ENCODE data around the gene CCT2.

Gene CCT2

DNA sequence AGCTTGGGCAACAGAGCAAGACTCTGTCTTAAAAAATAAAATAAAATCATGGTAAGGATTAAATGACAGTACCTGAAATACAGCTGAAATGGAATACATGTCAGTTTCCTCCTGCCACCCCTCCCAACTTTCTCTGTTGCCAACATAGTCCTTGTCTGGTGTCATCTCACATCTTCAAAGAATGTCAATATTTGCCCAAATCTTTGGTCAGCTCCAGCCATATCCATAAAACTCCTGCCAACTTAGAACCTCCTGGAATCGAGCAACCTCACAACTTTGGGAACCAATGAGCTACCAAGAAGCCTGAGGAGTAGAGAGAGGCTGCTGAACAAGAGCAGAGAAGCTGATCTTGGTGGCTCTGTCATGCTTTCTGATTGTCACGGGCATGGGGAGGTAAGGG, 36.3 kb downstream of the CCT2 start:
- no peak for TF ChIP-seq POLR2A (IDR thresholded peaks at IDR 0.05; ENCODE audit: extremely low read depth, insufficient read length)
- TF ChIP-seq, protein P1, sequence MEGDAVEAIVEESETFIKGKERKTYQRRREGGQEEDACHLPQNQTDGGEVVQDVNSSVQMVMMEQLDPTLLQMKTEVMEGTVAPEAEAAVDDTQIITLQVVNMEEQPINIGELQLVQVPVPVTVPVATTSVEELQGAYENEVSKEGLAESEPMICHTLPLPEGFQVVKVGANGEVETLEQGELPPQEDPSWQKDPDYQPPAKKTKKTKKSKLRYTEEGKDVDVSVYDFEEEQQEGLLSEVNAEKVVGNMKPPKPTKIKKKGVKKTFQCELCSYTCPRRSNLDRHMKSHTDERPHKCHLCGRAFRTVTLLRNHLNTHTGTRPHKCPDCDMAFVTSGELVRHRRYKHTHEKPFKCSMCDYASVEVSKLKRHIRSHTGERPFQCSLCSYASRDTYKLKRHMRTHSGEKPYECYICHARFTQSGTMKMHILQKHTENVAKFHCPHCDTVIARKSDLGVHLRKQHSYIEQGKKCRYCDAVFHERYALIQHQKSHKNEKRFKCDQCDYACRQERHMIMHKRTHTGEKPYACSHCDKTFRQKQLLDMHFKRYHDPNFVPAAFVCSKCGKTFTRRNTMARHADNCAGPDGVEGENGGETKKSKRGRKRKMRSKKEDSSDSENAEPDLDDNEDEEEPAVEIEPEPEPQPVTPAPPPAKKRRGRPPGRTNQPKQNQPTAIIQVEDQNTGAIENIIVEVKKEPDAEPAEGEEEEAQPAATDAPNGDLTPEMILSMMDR (IDR thresholded peaks at IDR 0.05; ENCODE audit: low read depth, low read length) = no peak
- TF ChIP-seq, protein P2, sequence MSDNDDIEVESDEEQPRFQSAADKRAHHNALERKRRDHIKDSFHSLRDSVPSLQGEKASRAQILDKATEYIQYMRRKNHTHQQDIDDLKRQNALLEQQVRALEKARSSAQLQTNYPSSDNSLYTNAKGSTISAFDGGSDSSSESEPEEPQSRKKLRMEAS (IDR thresholded peaks at IDR 0.05; ENCODE audit: low read depth, low read length) = no peak
- TF ChIP-seq MYC (IDR thresholded peaks at IDR 0.05; ENCODE audit: low read depth, low read length) = no peak
- DNase-seq (ENCODE audit: low read depth) = no peak
- no peak overlapping the region for H3K4me3 ChIP-seq (ENCODE audit: low read depth, low read length)

DNA sequence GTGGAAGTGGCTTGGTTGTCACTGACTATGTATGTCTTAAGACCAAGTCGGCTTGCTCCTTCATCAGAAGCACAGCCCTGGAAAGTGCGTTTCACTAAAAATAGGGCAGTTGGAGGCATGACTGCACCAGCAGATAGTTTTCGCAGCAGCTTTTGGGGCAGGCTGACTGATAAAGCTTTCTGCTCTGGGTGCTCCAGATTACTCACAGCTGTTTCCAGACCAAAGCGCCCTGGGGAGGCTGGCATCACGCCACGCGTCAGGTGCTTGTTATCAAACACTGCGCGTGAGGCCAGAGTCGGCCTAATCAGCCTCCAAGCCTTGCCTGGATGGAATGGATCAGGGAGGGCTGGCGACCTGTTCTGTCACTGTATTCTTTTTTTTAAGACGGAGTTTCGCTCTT, 38.7 kb downstream of the CCT2 start:
- TF ChIP-seq MYC (IDR thresholded peaks at IDR 0.05; ENCODE audit: low read depth, low read length) = no peak
- TF ChIP-seq, protein P2 (IDR thresholded peaks at IDR 0.05; ENCODE audit: low read depth, low read length) = no peak
- TF ChIP-seq POLR2A (IDR thresholded peaks at IDR 0.05; ENCODE audit: extremely low read depth, insufficient read length) = no peak
- TF ChIP-seq, protein P1 (IDR thresholded peaks at IDR 0.05; ENCODE audit: low read depth, low read length) = no peak
- no peak for DNase-seq (ENCODE audit: low read depth)
- no peak overlapping the region for H3K4me3 ChIP-seq (ENCODE audit: low read depth, low read length)

DNA sequence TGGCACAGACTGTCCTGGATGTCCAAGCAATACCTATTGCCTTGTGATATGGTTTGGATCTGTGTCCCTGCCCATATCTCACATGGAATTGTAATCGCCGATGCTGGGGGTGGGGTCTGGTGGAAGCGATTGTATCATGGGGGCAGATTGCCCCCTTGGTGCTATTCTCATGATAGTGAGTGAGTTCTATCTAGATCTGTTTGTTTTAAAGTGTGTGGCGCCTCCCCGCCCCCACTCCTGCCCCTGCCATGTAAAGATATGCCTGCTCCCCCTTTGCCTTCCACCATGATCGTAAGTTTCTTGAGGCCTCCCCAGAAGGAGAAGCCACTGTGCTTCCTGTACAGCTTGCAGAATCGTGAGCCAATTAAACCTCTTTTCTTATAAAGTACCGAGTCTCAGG, 42.2 kb downstream of the CCT2 start:
- no peak overlapping the region for H3K4me3 ChIP-seq (ENCODE audit: low read depth, low read length)
- DNase-seq (ENCODE audit: low read depth) = no peak
- TF ChIP-seq POLR2A (IDR thresholded peaks at IDR 0.05; ENCODE audit: extremely low read depth, insufficient read length) = no peak
- TF ChIP-seq, protein P2 (IDR thresholded peaks at IDR 0.05; ENCODE audit: low read depth, low read length) = no peak

DNA sequence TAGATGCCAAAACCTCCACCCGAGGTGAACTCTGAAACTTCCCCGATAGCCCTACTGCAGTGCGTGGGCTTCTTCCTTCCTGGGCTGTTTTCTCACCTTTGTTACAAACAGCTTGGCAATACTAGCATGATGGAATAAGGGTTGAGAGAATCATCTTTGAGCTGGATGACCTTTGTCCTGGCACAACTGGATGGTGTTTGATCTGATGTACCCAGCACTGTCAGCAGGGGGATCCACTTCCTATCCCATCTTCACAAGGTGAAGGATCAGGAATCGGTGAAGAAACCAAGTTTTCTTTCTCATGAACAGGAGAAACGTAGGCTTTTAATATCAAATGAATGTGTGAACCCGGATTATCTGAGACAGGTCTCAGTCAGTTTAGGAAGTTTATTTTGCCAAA, 44.9 kb downstream of the CCT2 start:
- peak; percentile 24 for DNase-seq (ENCODE audit: low read depth)
- TF ChIP-seq, protein P1 (IDR thresholded peaks at IDR 0.05; ENCODE audit: low read depth, low read length) = peak; percentile 66
- TF ChIP-seq MYC (IDR thresholded peaks at IDR 0.05; ENCODE audit: low read depth, low read length) (no peak), POLR2A (IDR thresholded peaks at IDR 0.05; ENCODE audit: extremely low read depth, insufficient read length) (no peak)
- TF ChIP-seq, protein P2 (IDR thresholded peaks at IDR 0.05; ENCODE audit: low read depth, low read length) = no peak
- no peak overlapping the region for H3K4me3 ChIP-seq (ENCODE audit: low read depth, low read length)

DNA sequence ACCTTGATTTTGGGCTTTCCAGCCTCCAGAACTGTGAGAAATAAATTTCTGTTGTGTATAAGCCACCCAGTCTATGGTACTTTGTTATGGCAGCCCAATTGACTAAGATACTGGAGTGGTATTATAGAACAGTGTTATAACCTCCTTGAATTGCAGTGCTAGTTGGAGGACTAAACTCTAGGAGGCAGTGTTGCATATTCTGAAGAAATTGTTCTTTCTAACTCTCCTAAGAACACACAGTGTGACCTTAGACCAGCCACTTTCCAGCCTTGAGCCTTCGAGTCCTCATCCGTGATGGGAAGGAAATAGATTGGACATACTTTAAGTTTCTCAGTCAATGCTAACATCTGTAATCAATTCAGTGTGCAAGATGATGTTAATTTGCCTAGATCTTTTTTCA, 47.8 kb downstream of the CCT2 start:
- TF ChIP-seq, protein P1 (IDR thresholded peaks at IDR 0.05; ENCODE audit: low read depth, low read length) = peak; percentile 39
- TF ChIP-seq POLR2A (IDR thresholded peaks at IDR 0.05; ENCODE audit: extremely low read depth, insufficient read length) = no peak
- TF ChIP-seq, protein P2 (IDR thresholded peaks at IDR 0.05; ENCODE audit: low read depth, low read length) = no peak
- TF ChIP-seq MYC (IDR thresholded peaks at IDR 0.05; ENCODE audit: low read depth, low read length) = no peak
- DNase-seq (ENCODE audit: low read depth) = peak; percentile 27

DNA sequence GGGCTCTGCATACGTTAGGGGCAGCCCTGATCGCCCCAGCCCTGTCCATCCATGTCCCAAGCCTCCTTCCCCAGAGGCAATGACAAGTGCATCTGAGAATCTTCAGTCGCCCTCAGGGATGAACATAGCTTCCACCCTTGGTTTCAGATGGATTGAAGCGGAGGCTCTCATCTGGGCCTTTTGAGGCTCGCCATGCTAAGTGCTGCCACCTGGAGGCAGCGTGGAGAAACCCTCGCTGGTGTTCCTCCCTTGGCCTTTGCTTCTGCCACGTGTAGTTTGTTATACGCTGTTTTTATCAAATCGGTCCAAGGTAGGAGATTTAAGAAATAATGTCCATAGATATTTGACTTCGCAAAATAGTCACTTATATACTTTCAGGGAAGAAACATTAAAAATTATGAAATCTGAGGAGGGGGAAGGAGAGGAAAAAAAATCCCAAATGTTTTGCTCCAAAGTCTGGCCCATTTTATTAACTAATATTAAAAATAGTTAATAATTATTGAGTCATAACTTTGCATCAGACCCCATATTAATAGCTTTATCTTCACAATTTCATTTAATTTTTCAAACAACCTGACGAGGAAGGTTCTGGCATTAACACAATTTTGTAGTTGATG, 54.2 kb downstream of the CCT2 start:
- no peak for TF ChIP-seq POLR2A (IDR thresholded peaks at IDR 0.05; ENCODE audit: extremely low read depth, insufficient read length)
- TF ChIP-seq MYC (IDR thresholded peaks at IDR 0.05; ENCODE audit: low read depth, low read length) = peak; percentile 85
- TF ChIP-seq, protein P2 (IDR thresholded peaks at IDR 0.05; ENCODE audit: low read depth, low read length) = peak; percentile 90
- TF ChIP-seq, protein P1 (IDR thresholded peaks at IDR 0.05; ENCODE audit: low read depth, low read length) = peak; percentile 98
- peak; percentile 80 for DNase-seq (ENCODE audit: low read depth)

More for the DNA sequence above, 47.8 kb downstream of the CCT2 start:
- H3K4me3 ChIP-seq (ENCODE audit: low read depth, low read length) = no peak overlapping the region

More for the DNA sequence above, 54.2 kb downstream of the CCT2 start:
- no peak overlapping the region for H3K4me3 ChIP-seq (ENCODE audit: low read depth, low read length)

Data from NB4 (cell line).